WI38 (cell line): Measurements from ENCODE around the gene IFFO2.

Experiments used
- H3K4me3 ChIP-seq: 2 replicates; pipeline ENCODE4 v1.5.1; 2011; ENCODE audit warnings: low read depth, mild to moderate bottlenecking, control low read depth, low read length
- CTCF ChIP-seq: IDR thresholded peaks from 2 replicates; pipeline ENCODE4 v1.5.1; 2012; ENCODE audit warnings: low read depth, mild to moderate bottlenecking, control low read depth, low read length

Gene IFFO2

GRCh38 chr1:18878538-18879214 is 77.8 kb downstream of the IFFO2 start:
- TF ChIP-seq CTCF: no peak
- no peak overlapping the region for H3K4me3 ChIP-seq

GRCh38 chr1:18877282-18877681 is 79.2 kb downstream of the IFFO2 start:
- H3K4me3 ChIP-seq: no peak overlapping the region
- TF ChIP-seq CTCF: no peak

GRCh38 chr1:18876210-18876609 is 80.3 kb downstream of the IFFO2 start:
- TF ChIP-seq CTCF: no peak
- no peak overlapping the region for H3K4me3 ChIP-seq

- H3K4me3 ChIP-seq: no peak overlapping the region
- TF ChIP-seq CTCF: no peak
Measured at GRCh38 chr1:18875796-18876128, 80.7 kb downstream of the IFFO2 start.

- H3K4me3 ChIP-seq: no peak overlapping the region
- peak; percentile 85 for TF ChIP-seq CTCF
Measured at GRCh38 chr1:18875107-18875795, 81.2 kb downstream of the IFFO2 start.

- TF ChIP-seq CTCF: no peak
- H3K4me3 ChIP-seq: no peak overlapping the region
Measured at GRCh38 chr1:18874600-18874999, 81.9 kb downstream of the IFFO2 start.

GRCh38 chr1:18874036-18874435 is 82.4 kb downstream of the IFFO2 start:
- H3K4me3 ChIP-seq: no peak overlapping the region
- TF ChIP-seq CTCF: no peak
